Kasumi-1 (cell line): ENCODE results near the gene CREG2.
A peak's percentile ranks its signal among the peaks of the same experiment; 100 is the strongest.

Experiments
- DNase-seq, 2 experiments: peaks; one replicate each; lab custom pipeline; 2025; lab: John Stamatoyannopoulos, UW

The CREG2 gene

DNA sequence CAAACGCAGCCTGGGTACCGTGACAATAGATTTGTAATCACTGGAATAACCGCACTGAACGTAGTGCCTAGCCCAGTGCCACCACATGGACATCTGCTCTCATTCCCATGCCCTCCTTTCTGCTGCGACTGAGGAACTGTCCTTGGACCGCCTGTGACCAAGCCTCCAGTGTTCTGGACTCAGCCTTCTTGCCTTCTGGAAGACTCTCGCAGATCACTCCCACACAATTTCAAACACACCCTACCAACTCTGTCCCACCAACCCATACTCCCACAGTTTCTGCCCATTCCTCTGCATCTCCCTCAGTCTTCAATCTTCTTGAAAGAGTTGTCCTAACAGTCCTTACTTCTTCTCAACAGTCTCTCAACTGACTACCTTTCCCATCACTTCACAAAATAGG lies 80.9 kb downstream of the CREG2 start:
- peak in 1 of 2 experiments; percentile 34 for DNase-seq

- no peak for DNase-seq
These were observed 81.7 kb downstream of the CREG2 start for GRCh38 chr2:101305492-101306078.

GRCh38 chr2:101305035-101305434 lies 82.3 kb downstream of the CREG2 start:
- no peak for DNase-seq

- DNase-seq = no peak
These were observed 83.6 kb downstream of the CREG2 start for GRCh38 chr2:101303688-101304087.

- DNase-seq = no peak
These were observed 85.3 kb downstream of the CREG2 start for GRCh38 chr2:101302016-101302415.

GRCh38 chr2:101300836-101301235 lies 86.5 kb downstream of the CREG2 start:
- DNase-seq = no peak

GRCh38 chr2:101300164-101300563 lies 87.1 kb downstream of the CREG2 start:
- DNase-seq = no peak

- no peak for DNase-seq
These were observed 87.7 kb downstream of the CREG2 start for GRCh38 chr2:101299604-101300003.

GRCh38 chr2:101297383-101297782 lies 89.9 kb downstream of the CREG2 start:
- DNase-seq = no peak

DNA sequence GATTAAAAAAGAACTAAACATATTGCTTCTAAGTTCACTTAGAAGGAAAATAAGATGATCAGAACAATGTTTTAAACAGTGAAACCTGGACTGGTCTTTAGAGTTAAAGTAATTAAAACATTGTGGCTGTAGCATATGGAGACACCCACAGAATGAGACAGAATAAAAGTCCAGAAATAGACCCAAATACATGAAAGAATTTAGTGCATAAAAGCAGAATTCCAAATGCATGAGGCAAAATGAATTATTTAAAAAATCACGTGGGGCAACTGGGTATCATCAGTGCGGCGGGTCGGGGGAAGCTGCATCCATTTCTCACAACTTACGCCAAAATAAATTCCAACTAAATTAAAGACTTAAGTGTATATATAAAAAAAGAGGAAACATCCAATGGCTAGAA lies 90.9 kb downstream of the CREG2 start:
- no peak for DNase-seq

DNA sequence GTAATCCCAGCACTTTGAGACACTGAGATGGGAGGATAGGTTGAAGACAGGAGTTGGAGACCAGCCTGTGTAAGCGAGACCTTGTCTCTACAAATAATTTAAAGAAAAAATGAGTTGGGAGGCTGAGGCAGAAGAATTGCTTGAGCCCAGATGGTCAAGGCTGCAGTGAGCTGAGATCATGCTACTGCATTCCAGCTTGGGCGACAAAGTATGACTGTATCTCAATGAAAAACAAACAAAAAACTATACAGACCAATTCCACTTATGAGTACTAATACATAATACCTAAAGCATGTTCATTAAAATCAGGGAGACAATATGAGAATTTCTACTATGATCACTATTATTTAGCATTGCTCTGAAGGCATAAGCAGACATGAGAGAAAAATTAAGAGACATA lies 91.4 kb downstream of the CREG2 start:
- DNase-seq = no peak
